ENCODE results near the gene INSYN1. TPM values are rescaled to one million over a fixed set of nuclear protein-coding genes. Genes with fewer than 3 reads are reported as not detected.

The INSYN1 gene
- total RNA-seq, 4 donors from 2014 or later: 0.77 to 13.5 (median 6.9) TPM

DNA sequence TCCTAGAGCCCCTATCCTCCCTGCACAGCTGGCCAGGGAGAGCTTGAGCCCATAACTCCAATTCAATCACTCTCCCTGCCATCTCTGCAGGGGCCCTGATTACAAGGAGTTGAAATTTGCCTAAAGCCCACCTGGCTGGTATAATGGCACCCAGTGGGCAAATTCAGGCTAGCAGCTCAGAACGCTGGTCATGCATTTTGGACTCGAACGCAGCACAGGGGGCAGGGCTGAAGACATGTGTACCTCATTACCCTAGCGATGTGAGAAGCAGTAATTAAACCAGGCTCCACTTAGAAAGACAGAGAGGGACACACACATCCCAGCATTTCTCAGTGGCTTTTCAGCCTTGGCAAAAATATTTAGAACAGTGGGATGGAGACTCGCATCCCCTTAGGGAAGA, 3.2 kb downstream of the INSYN1 start:
- H3K36me3 ChIP-seq: no peaks in the 10 kb centered on the region
- H3K27me3 ChIP-seq: no peaks in the 10 kb centered on the region
- H3K27ac ChIP-seq: no peak overlapping the region
- intact Hi-C loops (cut with DNase I; ENCODE audit: low total_unique reads): no loop called here
- DNase-seq: no peak
- TF ChIP-seq, protein P1, sequence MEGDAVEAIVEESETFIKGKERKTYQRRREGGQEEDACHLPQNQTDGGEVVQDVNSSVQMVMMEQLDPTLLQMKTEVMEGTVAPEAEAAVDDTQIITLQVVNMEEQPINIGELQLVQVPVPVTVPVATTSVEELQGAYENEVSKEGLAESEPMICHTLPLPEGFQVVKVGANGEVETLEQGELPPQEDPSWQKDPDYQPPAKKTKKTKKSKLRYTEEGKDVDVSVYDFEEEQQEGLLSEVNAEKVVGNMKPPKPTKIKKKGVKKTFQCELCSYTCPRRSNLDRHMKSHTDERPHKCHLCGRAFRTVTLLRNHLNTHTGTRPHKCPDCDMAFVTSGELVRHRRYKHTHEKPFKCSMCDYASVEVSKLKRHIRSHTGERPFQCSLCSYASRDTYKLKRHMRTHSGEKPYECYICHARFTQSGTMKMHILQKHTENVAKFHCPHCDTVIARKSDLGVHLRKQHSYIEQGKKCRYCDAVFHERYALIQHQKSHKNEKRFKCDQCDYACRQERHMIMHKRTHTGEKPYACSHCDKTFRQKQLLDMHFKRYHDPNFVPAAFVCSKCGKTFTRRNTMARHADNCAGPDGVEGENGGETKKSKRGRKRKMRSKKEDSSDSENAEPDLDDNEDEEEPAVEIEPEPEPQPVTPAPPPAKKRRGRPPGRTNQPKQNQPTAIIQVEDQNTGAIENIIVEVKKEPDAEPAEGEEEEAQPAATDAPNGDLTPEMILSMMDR (IDR thresholded peaks at IDR 0.05): no peak
- TF ChIP-seq POLR2A (IDR thresholded peaks at IDR 0.05): no peak
- no peaks in the 10 kb centered on the region for H3K9me3 ChIP-seq
- H3K4me3 ChIP-seq: no peak overlapping the region
- H3K4me1 ChIP-seq: no peaks in the 10 kb centered on the region

DNA sequence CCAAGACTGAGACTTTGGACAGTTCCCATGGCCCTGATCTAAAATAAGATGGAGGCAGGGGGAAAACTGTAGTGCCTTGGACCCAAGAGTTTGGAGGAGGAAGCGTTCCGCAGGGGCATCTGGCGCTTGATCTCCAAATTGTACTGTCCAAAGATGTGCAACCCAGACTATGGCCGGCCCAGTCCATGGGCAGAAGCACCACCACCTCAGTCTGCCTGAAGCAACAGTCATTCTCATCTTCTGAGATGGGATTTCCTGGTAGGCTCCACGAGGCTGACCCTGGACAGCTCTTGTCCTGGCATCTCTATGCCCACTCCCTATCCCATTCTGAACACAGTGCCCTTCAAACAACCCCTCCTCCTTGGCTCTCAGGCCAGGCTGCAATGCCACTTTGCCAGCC, 3.6 kb downstream of the INSYN1 start:
- H3K4me1 ChIP-seq: no peaks in the 10 kb centered on the region
- TF ChIP-seq, protein P1 (IDR thresholded peaks at IDR 0.05): no peak
- TF ChIP-seq POLR2A (IDR thresholded peaks at IDR 0.05): no peak
- intact Hi-C loops (cut with DNase I; ENCODE audit: low total_unique reads): no loop called here
- H3K27me3 ChIP-seq: no peaks in the 10 kb centered on the region
- no peak overlapping the region for H3K27ac ChIP-seq
- H3K4me3 ChIP-seq: no peak overlapping the region
- no peaks in the 10 kb centered on the region for H3K9me3 ChIP-seq
- H3K36me3 ChIP-seq: no peaks in the 10 kb centered on the region
- no peak for DNase-seq

DNA sequence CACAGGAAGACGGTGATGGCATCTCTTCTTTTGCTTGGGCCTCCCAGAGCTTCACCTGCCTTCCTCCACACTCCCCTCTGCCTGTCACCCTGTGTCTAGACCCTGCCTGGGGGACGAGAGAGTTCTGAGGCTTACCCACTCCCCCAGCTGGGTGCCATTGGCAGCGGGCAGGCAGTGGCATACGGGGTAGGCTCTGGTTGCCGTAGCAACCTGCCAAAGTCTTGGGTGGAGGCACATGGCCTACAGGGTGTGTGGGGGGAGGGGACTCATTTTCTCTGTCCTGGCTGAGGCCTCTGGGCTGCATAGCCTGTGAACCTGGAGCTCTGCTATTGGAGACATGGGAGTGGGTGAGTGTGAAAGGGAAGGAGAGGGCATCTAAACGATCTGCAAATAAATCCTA, 4.4 kb downstream of the INSYN1 start:
- no peak overlapping the region for H3K27ac ChIP-seq
- no peaks in the 10 kb centered on the region for H3K9me3 ChIP-seq
- intact Hi-C loops (cut with DNase I; ENCODE audit: low total_unique reads): no loop called here
- H3K27me3 ChIP-seq: no peaks in the 10 kb centered on the region
- H3K36me3 ChIP-seq: no peaks in the 10 kb centered on the region
- H3K4me3 ChIP-seq: no peak overlapping the region
- H3K4me1 ChIP-seq: no peaks in the 10 kb centered on the region
- TF ChIP-seq, protein P1 (IDR thresholded peaks at IDR 0.05): no peak
- no peak for TF ChIP-seq POLR2A (IDR thresholded peaks at IDR 0.05)
- DNase-seq: no peak

DNA sequence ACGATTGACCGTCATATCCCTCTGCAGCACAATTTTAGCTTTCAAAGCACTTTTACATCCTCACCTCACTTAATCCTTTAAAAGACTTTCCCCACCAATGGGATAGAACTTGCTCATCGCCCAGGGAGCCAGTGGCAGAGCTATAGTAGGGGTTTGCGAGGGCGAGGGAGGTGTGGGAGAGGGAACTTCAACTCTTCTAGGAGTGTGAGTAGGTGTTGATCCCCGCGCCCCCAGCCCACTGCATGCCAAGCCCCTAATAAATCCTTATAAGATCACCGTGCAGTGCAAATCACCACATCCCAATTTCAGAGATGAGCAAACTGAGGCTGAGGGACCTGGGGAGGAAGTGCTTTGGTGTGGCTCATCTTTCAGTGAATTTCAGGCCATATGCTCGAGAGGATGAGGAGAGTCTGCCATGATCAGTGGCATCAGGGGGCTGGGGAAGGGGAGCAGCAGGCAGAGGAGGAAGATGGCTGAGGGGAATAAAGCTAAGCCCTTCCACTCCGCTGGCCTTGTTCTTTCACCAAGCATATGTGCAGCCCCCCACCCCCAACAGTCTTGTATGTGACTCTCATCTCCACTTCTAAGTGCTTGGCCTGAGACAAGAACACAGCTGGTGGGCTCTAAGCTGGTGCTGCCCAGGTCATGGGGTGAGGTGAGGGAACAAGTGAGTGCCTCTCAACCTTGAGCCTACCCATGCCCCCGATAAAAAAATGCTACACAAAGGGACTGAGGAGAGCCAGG, 5.1 kb downstream of the INSYN1 start:
- Histone ChIP-seq H3K4me3 (no peak overlapping the region), H3K4me1 (no peaks in the 10 kb centered on the region), H3K27ac (no peak overlapping the region), H3K36me3 (no peaks in the 10 kb centered on the region), H3K9me3 (no peaks in the 10 kb centered on the region), H3K27me3 (no peaks in the 10 kb centered on the region)
- intact Hi-C loops (cut with DNase I; ENCODE audit: low total_unique reads): no loop called here
- TF ChIP-seq POLR2A (IDR thresholded peaks at IDR 0.05): no peak
- TF ChIP-seq, protein P1 (IDR thresholded peaks at IDR 0.05): no peak
- DNase-seq: no peak

DNA sequence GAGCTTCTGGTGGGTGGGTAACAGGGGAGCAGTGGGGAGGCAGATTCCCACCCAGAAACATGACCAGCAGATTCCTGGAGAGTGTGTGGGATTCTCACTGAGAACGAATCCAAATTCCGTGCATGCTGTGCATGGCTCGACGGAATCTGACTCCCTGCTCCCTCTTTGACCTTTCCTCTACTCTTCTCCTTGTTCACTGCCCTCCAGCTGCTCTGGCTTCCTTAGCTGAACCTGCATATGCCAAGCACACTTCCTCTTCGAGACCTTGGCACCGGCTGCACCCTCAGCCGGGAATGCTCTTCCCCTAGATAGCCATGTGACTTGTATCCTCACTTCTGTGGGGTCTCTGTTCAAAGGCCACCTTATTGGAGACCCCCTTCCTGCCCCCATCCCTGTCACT, 6.3 kb downstream of the INSYN1 start:
- Histone ChIP-seq H3K36me3 (no peaks in the 10 kb centered on the region), H3K4me1 (no peaks in the 10 kb centered on the region), H3K27ac (no peak overlapping the region), H3K9me3 (no peaks in the 10 kb centered on the region), H3K27me3 (no peaks in the 10 kb centered on the region), H3K4me3 (no peak overlapping the region)
- TF ChIP-seq, protein P1 (IDR thresholded peaks at IDR 0.05): no peak
- TF ChIP-seq POLR2A (IDR thresholded peaks at IDR 0.05): no peak
- intact Hi-C loops (cut with DNase I; ENCODE audit: low total_unique reads): no loop called here
- no peak for DNase-seq

Measured in uterus (tissue), 4 donors.